Mesenchymal stem cell (in vitro differentiated cells and primary cell): Measurements from ENCODE around the gene ABTB2.

ENCODE experiments used
- DNase-seq: peaks from one replicate; pipeline ENCODE4 v3.0.0-alpha.2; 2013
- H2AFZ ChIP-seq: one replicate; pipeline ENCODE4 v1.6.1; 2013; ENCODE audit warnings: low read depth, mild to moderate bottlenecking, control low read depth, inconsistent platforms, low read length, moderate library complexity
- H2AK5ac ChIP-seq: 2 replicates; pipeline ENCODE4 v1.6.1; 2013; ENCODE audit warnings: low read length, moderate library complexity, mild to moderate bottlenecking, inconsistent platforms; ENCODE audit not compliant: severe bottlenecking
- H2BK120ac ChIP-seq: one replicate; pipeline ENCODE4 v1.6.1; 2013; ENCODE audit warnings: low read depth, mild to moderate bottlenecking, inconsistent platforms, low read length, moderate library complexity
- H2BK12ac ChIP-seq, 2 experiments: one replicate each; pipeline ENCODE4 v1.6.1; 2013; ENCODE audit warnings: inconsistent platforms in 2 of 2, low read length in 2 of 2, mild to moderate bottlenecking in 2 of 2, moderate library complexity in 2 of 2, control low read depth in 1 of 2
- H2BK15ac ChIP-seq: one replicate; pipeline ENCODE4 v1.6.1; 2013; ENCODE audit warnings: mild to moderate bottlenecking, low read depth, inconsistent platforms; ENCODE audit not compliant: poor library complexity, severe bottlenecking
- H2BK5ac ChIP-seq: 2 replicates; pipeline ENCODE4 v1.6.1; 2013; ENCODE audit warnings: low read depth, mild to moderate bottlenecking, low read length, control low read depth, inconsistent platforms; ENCODE audit not compliant: poor library complexity, severe bottlenecking
- H3K14ac ChIP-seq, 2 experiments: one replicate each; pipeline ENCODE4 v1.6.1; 2013; ENCODE audit warnings: inconsistent platforms in 2 of 2, low read length in 2 of 2, control low read depth in 1 of 2, mild to moderate bottlenecking in 1 of 2, moderate library complexity in 1 of 2
- H3K18ac ChIP-seq, 2 experiments: one replicate each; pipeline ENCODE4 v1.6.1; 2013; ENCODE audit warnings: inconsistent platforms in 2 of 2, low read length in 2 of 2, control low read depth in 1 of 2, low read depth in 1 of 2, mild to moderate bottlenecking in 1 of 2
- H3K23ac ChIP-seq, 2 experiments: one replicate each; pipeline ENCODE4 v1.6.1; 2013; ENCODE audit warnings: inconsistent platforms in 2 of 2, low read length in 2 of 2, mild to moderate bottlenecking in 2 of 2, moderate library complexity in 2 of 2, control low read depth in 1 of 2
- H3K27ac ChIP-seq: 2 replicates; pipeline ENCODE4 v1.5.1; 2013; ENCODE audit warnings: mild to moderate bottlenecking, moderate library complexity, low read length, control low read depth, inconsistent platforms; ENCODE audit not compliant: poor library complexity, severe bottlenecking
- H3K27me3 ChIP-seq, 2 experiments: 2 replicates each; pipeline versions ENCODE4 v1.6.1 to v1.7.0; 2013; ENCODE audit warnings: low read length in 2 of 2, mild to moderate bottlenecking in 2 of 2, moderate library complexity in 2 of 2, control low read depth in 1 of 2, inconsistent platforms in 1 of 2; ENCODE audit not compliant: control insufficient read depth in 1 of 2, insufficient read depth in 1 of 2
- H3K36me3 ChIP-seq, 2 experiments: 2 replicates each; pipeline versions ENCODE4 v1.6.1 to v1.7.0; 2013; ENCODE audit warnings: low read length in 2 of 2, control low read depth in 1 of 2, inconsistent platforms in 1 of 2, low read depth in 1 of 2, mild to moderate bottlenecking in 1 of 2; ENCODE audit not compliant: insufficient read depth in 2 of 2, control insufficient read depth in 1 of 2
- H3K4ac ChIP-seq, 2 experiments: one replicate each; pipeline ENCODE4 v1.6.1; 2013; ENCODE audit warnings: inconsistent platforms in 2 of 2, low read length in 2 of 2, mild to moderate bottlenecking in 2 of 2, moderate library complexity in 2 of 2, control low read depth in 1 of 2, low read depth in 1 of 2
- H3K4me1 ChIP-seq: 2 replicates; pipeline ENCODE4 v1.6.1; 2013; ENCODE audit warnings: low read depth, low read length, control low read depth; ENCODE audit not compliant: control insufficient read depth, insufficient read depth
- H3K4me2 ChIP-seq: 2 replicates; pipeline ENCODE4 v1.6.1; 2013; ENCODE audit warnings: low read length, mild to moderate bottlenecking, inconsistent platforms; ENCODE audit not compliant: poor library complexity, severe bottlenecking
- H3K4me3 ChIP-seq, 2 experiments: 2 replicates each; pipeline versions ENCODE4 v1.5.1 to v1.7.0; 2013; ENCODE audit warnings: low read length in 2 of 2, mild to moderate bottlenecking in 2 of 2, control low read depth in 1 of 2, low read depth in 1 of 2; ENCODE audit not compliant: insufficient read depth in 1 of 2
- H3K79me1 ChIP-seq: replicated peaks from 2 replicates; pipeline ENCODE4 v1.6.1; 2013; ENCODE audit warnings: mild to moderate bottlenecking, control low read depth, low read length, inconsistent platforms; ENCODE audit not compliant: poor library complexity, severe bottlenecking
- H3K9ac ChIP-seq: 2 replicates; pipeline ENCODE4 v1.7.0; 2013; ENCODE audit warnings: mild to moderate bottlenecking, low read length, moderate library complexity
- H3K9me3 ChIP-seq: 2 replicates; pipeline ENCODE4 v1.7.0; 2013; ENCODE audit warnings: mild to moderate bottlenecking, low read length; ENCODE audit not compliant: control insufficient read depth
- H4K8ac ChIP-seq: one replicate; pipeline ENCODE4 v1.6.1; 2013; ENCODE audit warnings: inconsistent platforms, mild to moderate bottlenecking, low read length, moderate library complexity
- H4K91ac ChIP-seq: one replicate; pipeline ENCODE4 v1.6.1; 2013; ENCODE audit warnings: mild to moderate bottlenecking, low read length, inconsistent platforms
- WGBS: methylation state at CpG from one replicate; pipeline ENCODE4 v1.1.7; 2013; ENCODE audit warnings: mixed read lengths; 5-methylcytosine and 5-hydroxymethylcytosine counted together

Gene ABTB2

DNA sequence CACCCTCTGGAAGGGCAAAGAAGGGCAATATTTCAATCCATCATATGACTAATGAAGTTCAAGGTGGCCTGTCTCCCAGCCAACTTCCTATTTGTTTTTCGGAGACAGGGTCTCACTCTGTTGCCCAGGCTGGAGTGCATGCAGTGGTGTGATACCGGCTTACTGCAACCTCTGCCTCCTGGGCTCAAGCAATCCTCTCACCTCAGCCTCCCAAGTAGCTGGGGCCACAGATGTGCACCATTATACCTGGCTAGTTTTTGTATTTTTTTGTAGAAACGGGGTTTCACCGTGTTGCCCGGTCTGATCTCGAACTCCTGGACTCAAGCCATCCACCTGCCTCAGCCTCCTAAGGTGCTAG lies 13.4 kb downstream of the ABTB2 start:
- no peak for DNase-seq
- Histone ChIP-seq H3K27ac (peak overlapping the region; percentile 95), H2BK15ac (no peak overlapping the region), H3K18ac (no peak overlapping the region), H3K4ac (no peak overlapping the region), H2BK12ac (peak overlapping the region in 1 of 2 experiments; percentile 59), H4K8ac (no peak overlapping the region), H2BK120ac (no peak overlapping the region), H3K23ac (no peak overlapping the region), H3K9me3 (no peaks in the 10 kb centered on the region), H3K4me3 (no peak overlapping the region), H3K14ac (no peak overlapping the region), H2AK5ac (peak overlapping the region; percentile 100), H3K79me1 (peaks cover 17% of the 10 kb centered on the region), H2BK5ac (peak overlapping the region; percentile 36), H2AFZ (no peak overlapping the region), H4K91ac (no peak overlapping the region), H3K4me1 (peaks cover 34% of the 10 kb centered on the region), H3K36me3 (no peaks in the 10 kb centered on the region), H3K27me3 (no peaks in the 10 kb centered on the region), H3K4me2 (no peak overlapping the region), H3K9ac (no peak overlapping the region)
- 90% methylated on average over 2 of the region's 6 CpGs for WGBS

- Histone ChIP-seq H4K8ac (no peak overlapping the region), H3K14ac (no peak overlapping the region), H2AK5ac (peak overlapping the region; percentile 100), H2AFZ (no peak overlapping the region), H3K23ac (no peak overlapping the region), H3K9ac (no peak overlapping the region), H3K36me3 (no peaks in the 10 kb centered on the region), H3K9me3 (no peaks in the 10 kb centered on the region), H3K4me3 (no peak overlapping the region), H3K4me2 (no peak overlapping the region), H2BK12ac (peak overlapping the region in 1 of 2 experiments; percentile 64), H3K27ac (peak overlapping the region; percentile 95), H2BK5ac (no peak overlapping the region), H3K4ac (no peak overlapping the region), H2BK120ac (no peak overlapping the region), H3K79me1 (peaks cover 13% of the 10 kb centered on the region), H2BK15ac (no peak overlapping the region), H4K91ac (no peak overlapping the region), H3K27me3 (no peaks in the 10 kb centered on the region), H3K18ac (no peak overlapping the region), H3K4me1 (peaks cover 36% of the 10 kb centered on the region)
- no peak for DNase-seq
- WGBS, result 97% methylated on average over 6 of the region's 6 CpGs
These were observed 14.1 kb downstream of the ABTB2 start for GRCh38 chr11:34343686-34344085.

DNA sequence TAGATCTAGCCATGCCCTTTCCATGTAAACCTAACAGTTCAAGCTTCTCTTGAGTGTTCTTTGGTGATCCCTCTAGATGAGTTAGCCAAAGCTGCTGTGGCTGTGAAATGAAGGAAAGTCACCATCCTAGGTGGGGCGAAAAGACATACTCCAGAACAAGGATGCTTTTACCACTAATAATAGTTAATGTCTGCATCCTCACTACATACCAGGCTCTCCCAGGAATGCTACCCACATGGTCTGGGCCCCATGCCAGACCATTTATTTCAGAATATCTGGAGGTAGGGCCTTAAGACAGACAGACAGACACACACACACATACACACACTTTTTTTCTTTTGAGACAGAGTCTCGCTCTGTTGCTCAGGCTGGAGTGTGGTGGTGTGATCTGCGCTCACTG lies 14.7 kb downstream of the ABTB2 start:
- Histone ChIP-seq H3K14ac (no peak overlapping the region), H3K9ac (no peak overlapping the region), H2BK12ac (no peak overlapping the region), H3K9me3 (no peaks in the 10 kb centered on the region), H2AFZ (no peak overlapping the region), H3K27ac (peak overlapping the region; percentile 95), H3K4me2 (no peak overlapping the region), H2BK5ac (no peak overlapping the region), H3K4me1 (peaks cover 36% of the 10 kb centered on the region), H4K8ac (no peak overlapping the region), H3K4ac (no peak overlapping the region), H3K4me3 (no peak overlapping the region), H3K36me3 (no peaks in the 10 kb centered on the region), H2AK5ac (no peak overlapping the region), H2BK15ac (no peak overlapping the region), H2BK120ac (no peak overlapping the region), H4K91ac (no peak overlapping the region), H3K18ac (no peak overlapping the region), H3K23ac (no peak overlapping the region), H3K79me1 (peaks cover 11% of the 10 kb centered on the region), H3K27me3 (no peaks in the 10 kb centered on the region)
- WGBS, result 79% methylated on average over 3 of the region's 3 CpGs
- peak; percentile 67 for DNase-seq

- Histone ChIP-seq H3K23ac (no peak overlapping the region), H3K27me3 (no peaks in the 10 kb centered on the region), H3K14ac (no peak overlapping the region), H3K4me3 (no peak overlapping the region), H2BK120ac (no peak overlapping the region), H2BK12ac (peak overlapping the region in 1 of 2 experiments; percentile 73), H3K4ac (no peak overlapping the region), H3K4me1 (peaks cover 38% of the 10 kb centered on the region), H2AK5ac (peak overlapping the region; percentile 88), H3K9me3 (no peaks in the 10 kb centered on the region), H4K8ac (no peak overlapping the region), H3K27ac (peak overlapping the region; percentile 41), H4K91ac (no peak overlapping the region), H3K36me3 (no peaks in the 10 kb centered on the region), H3K79me1 (peaks cover 19% of the 10 kb centered on the region), H3K9ac (no peak overlapping the region), H2AFZ (no peak overlapping the region), H2BK5ac (no peak overlapping the region), H3K4me2 (no peak overlapping the region), H3K18ac (peak overlapping the region in 1 of 2 experiments; percentile 68), H2BK15ac (no peak overlapping the region)
- DNase-seq, result peak; percentile 73
- 23% methylated on average over 6 of the region's 6 CpGs for WGBS
These were observed 15.8 kb downstream of the ABTB2 start for GRCh38 chr11:34341931-34342533.
